GM12875 (cell line): ENCODE results near the gene RAB6B.

Experiments
- H3K4me3 ChIP-seq: one replicate; pipeline ENCODE4 v1.5.1; 2011; ENCODE audit warnings: low read depth, low read length, control low read depth
- CTCF ChIP-seq: IDR thresholded peaks from 2 replicates; pipeline ENCODE4 v1.5.1; 2011; ENCODE audit warnings: low read depth, mild to moderate bottlenecking, control low read depth, inconsistent platforms, low read length, moderate library complexity, borderline replicate concordance; ENCODE audit not compliant: insufficient read depth

RAB6B gene

GRCh38 chr3:133940536-133940935 is 44.9 kb upstream of the RAB6B start:
- H3K4me3 ChIP-seq, result no peak overlapping the region
- no peak for TF ChIP-seq CTCF

- no peak overlapping the region for H3K4me3 ChIP-seq
- TF ChIP-seq CTCF, result no peak
These were observed 43.8 kb upstream of the RAB6B start for GRCh38 chr3:133939463-133939835.

- H3K4me3 ChIP-seq, result no peak overlapping the region
- no peak for TF ChIP-seq CTCF
These were observed 43.2 kb upstream of the RAB6B start for GRCh38 chr3:133938770-133939462.

- TF ChIP-seq CTCF, result no peak
- no peak overlapping the region for H3K4me3 ChIP-seq
These were observed 42.3 kb upstream of the RAB6B start for GRCh38 chr3:133937756-133938601.

GRCh38 chr3:133937061-133937686 is 41.5 kb upstream of the RAB6B start:
- H3K4me3 ChIP-seq, result no peak overlapping the region
- no peak for TF ChIP-seq CTCF

GRCh38 chr3:133935843-133936769 is 40.4 kb upstream of the RAB6B start:
- TF ChIP-seq CTCF, result no peak

More at GRCh38 chr3:133935843-133936769, 40.4 kb upstream of the RAB6B start:
- H3K4me3 ChIP-seq, result no peak overlapping the region
